ENCODE data around the gene SNRNP27.

The SNRNP27 gene

GRCh38 chr2:69939722-69940121 lies 46.0 kb downstream of the SNRNP27 start:
- TF ChIP-seq CTCF (conservative IDR thresholded peaks at IDR 0.05; ENCODE audit: control insufficient read depth, insufficient read depth, low read depth, low read length) = no peak
- DNase-seq (ENCODE audit: low read depth) = no peak
- H3K4me3 ChIP-seq (ENCODE audit: control insufficient read depth, low read depth, low read length) = no peak overlapping the region

- H3K4me3 ChIP-seq (ENCODE audit: control insufficient read depth, low read depth, low read length) = no peak overlapping the region
- no peak for DNase-seq (ENCODE audit: low read depth)
- no peak for TF ChIP-seq CTCF (conservative IDR thresholded peaks at IDR 0.05; ENCODE audit: control insufficient read depth, insufficient read depth, low read depth, low read length)
These were observed 46.9 kb downstream of the SNRNP27 start for GRCh38 chr2:69940691-69941090.

GRCh38 chr2:69943000-69943842 lies 49.5 kb downstream of the SNRNP27 start:
- TF ChIP-seq CTCF (conservative IDR thresholded peaks at IDR 0.05; ENCODE audit: control insufficient read depth, insufficient read depth, low read depth, low read length) = no peak
- DNase-seq (ENCODE audit: low read depth) = no peak
- H3K4me3 ChIP-seq (ENCODE audit: control insufficient read depth, low read depth, low read length) = no peak overlapping the region

GRCh38 chr2:69943843-69944525 lies 50.2 kb downstream of the SNRNP27 start:
- no peak for TF ChIP-seq CTCF (conservative IDR thresholded peaks at IDR 0.05; ENCODE audit: control insufficient read depth, insufficient read depth, low read depth, low read length)
- H3K4me3 ChIP-seq (ENCODE audit: control insufficient read depth, low read depth, low read length) = no peak overlapping the region
- no peak for DNase-seq (ENCODE audit: low read depth)

- H3K4me3 ChIP-seq (ENCODE audit: control insufficient read depth, low read depth, low read length) = no peak overlapping the region
- no peak for DNase-seq (ENCODE audit: low read depth)
- TF ChIP-seq CTCF (conservative IDR thresholded peaks at IDR 0.05; ENCODE audit: control insufficient read depth, insufficient read depth, low read depth, low read length) = no peak
These were observed 51.0 kb downstream of the SNRNP27 start for GRCh38 chr2:69944756-69945155.

- TF ChIP-seq CTCF (conservative IDR thresholded peaks at IDR 0.05; ENCODE audit: control insufficient read depth, insufficient read depth, low read depth, low read length) = no peak
- no peak overlapping the region for H3K4me3 ChIP-seq (ENCODE audit: control insufficient read depth, low read depth, low read length)
- DNase-seq (ENCODE audit: low read depth) = no peak
These were observed 51.7 kb downstream of the SNRNP27 start for GRCh38 chr2:69945441-69945840.

Data from fibroblast of mammary gland (primary cell).